Ammon's horn (tissue), 1 donor: ENCODE measurements around the gene MTHFD2L.
"Not testable (repeated sequence)": the region's sequence is repeated elsewhere in the genome, so short reads cannot be mapped to it uniquely, and the experiment has no call there.

Experiments
- DNase-seq: peaks from one replicate; pipeline ENCODE4 v3.0.0-alpha.2; 2016; ENCODE audit warnings: low spot score

MTHFD2L gene

GRCh38 chr4:74189331-74190043, 31.6 kb downstream of the MTHFD2L start:
- DNase-seq = peak; percentile 31

- no peak for DNase-seq
Measured at GRCh38 chr4:74190332-74190731, 32.4 kb downstream of the MTHFD2L start.

- no peak for DNase-seq
Measured at GRCh38 chr4:74190919-74191397, 33.0 kb downstream of the MTHFD2L start.

GRCh38 chr4:74197080-74197479, 39.2 kb downstream of the MTHFD2L start:
- DNase-seq = no peak

- no peak for DNase-seq
Measured at GRCh38 chr4:74202062-74202586, 44.2 kb downstream of the MTHFD2L start.

GRCh38 chr4:74203467-74203866, 45.5 kb downstream of the MTHFD2L start:
- DNase-seq = no peak

GRCh38 chr4:74205046-74205445, 47.1 kb downstream of the MTHFD2L start:
- DNase-seq = no peak

GRCh38 chr4:74205559-74205958, 47.6 kb downstream of the MTHFD2L start:
- DNase-seq = no peak

GRCh38 chr4:74206088-74206825, 48.3 kb downstream of the MTHFD2L start:
- DNase-seq = no peak

- DNase-seq = not testable (repeated sequence)
Measured at GRCh38 chr4:74214457-74215159, 56.7 kb downstream of the MTHFD2L start.

GRCh38 chr4:74215236-74215635, 57.3 kb downstream of the MTHFD2L start:
- not testable (repeated sequence) for DNase-seq

GRCh38 chr4:74217365-74217764, 59.4 kb downstream of the MTHFD2L start:
- DNase-seq = no peak

- DNase-seq = no peak
Measured at GRCh38 chr4:74218201-74218600, 60.3 kb downstream of the MTHFD2L start.

GRCh38 chr4:74219240-74219639, 61.3 kb downstream of the MTHFD2L start:
- no peak for DNase-seq

GRCh38 chr4:74223098-74223497, 65.2 kb downstream of the MTHFD2L start:
- DNase-seq = no peak

GRCh38 chr4:74223801-74224200, 65.9 kb downstream of the MTHFD2L start:
- DNase-seq = no peak

- peak; percentile 56 for DNase-seq
Measured at GRCh38 chr4:74228691-74229640, 71.0 kb downstream of the MTHFD2L start.

- DNase-seq = no peak
Measured at GRCh38 chr4:74230902-74231499, 73.1 kb downstream of the MTHFD2L start.

- no peak for DNase-seq
Measured at GRCh38 chr4:74235135-74235534, 77.2 kb downstream of the MTHFD2L start.

- DNase-seq = no peak
Measured at GRCh38 chr4:74237425-74237966, 79.6 kb downstream of the MTHFD2L start.

GRCh38 chr4:74244049-74244448, 86.1 kb downstream of the MTHFD2L start:
- no peak for DNase-seq
